ENCODE data around the gene EMCN. TPM values are rescaled to one million over a fixed set of nuclear protein-coding genes. Genes with fewer than 3 reads are reported as not detected.

Gene EMCN, protein sequence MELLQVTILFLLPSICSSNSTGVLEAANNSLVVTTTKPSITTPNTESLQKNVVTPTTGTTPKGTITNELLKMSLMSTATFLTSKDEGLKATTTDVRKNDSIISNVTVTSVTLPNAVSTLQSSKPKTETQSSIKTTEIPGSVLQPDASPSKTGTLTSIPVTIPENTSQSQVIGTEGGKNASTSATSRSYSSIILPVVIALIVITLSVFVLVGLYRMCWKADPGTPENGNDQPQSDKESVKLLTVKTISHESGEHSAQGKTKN
- total RNA-seq: not detected in 2 replicates

DNA sequence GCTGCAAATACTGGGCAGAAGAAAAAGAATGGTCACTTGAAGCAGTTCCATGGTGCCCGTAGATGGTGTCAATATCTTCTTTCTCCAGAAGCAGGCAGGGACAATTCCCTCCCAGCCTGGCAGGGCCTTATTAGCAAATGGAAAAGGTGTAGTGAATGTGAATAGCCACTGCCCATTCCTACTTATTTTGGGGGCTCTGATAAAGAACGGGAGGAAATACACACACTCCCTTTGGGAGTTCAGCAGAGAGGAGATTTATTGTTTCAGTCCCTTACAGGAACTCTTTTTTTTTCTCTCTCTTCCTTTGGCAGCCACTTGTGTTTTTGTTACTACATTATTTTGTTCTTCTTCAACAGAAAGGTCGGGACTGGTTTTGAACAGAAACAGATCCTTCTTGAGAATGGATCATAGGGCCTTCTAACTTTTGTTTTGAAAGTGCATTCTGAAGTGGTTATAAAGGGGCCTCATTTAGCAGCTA lies at the start of gene EMCN:
Gene EMCN, minus strand, starts transcription at position 159 of the 478 bp plus-strand sequence. Its CDS starts 108 bp downstream, at position 51.
- H3K36me3 ChIP-seq (ENCODE audit: insufficient read depth, low read length): no peaks in the 10 kb centered on the region
- no peak within 1 kb of the TSS for H2AFZ ChIP-seq (ENCODE audit: low read length)
- no peaks in the 10 kb centered on the region for H3K79me2 ChIP-seq (ENCODE audit: insufficient read depth, low read length)
- no peaks in the 10 kb centered on the region for H4K20me1 ChIP-seq (ENCODE audit: insufficient read depth, low read length)
- DNase-seq (ENCODE audit: insufficient read length, low spot score, missing footprints): no peak
- H3K9me3 ChIP-seq (ENCODE audit: low read depth, low read length): no peaks in the 10 kb centered on the region
- no peak within 1 kb of the TSS for H3K27ac ChIP-seq (ENCODE audit: low read depth, low read length)
- no peaks in the 10 kb centered on the region for H3K4me1 ChIP-seq (ENCODE audit: insufficient read depth, low read length)
- no peak within 1 kb of the TSS for H3K4me2 ChIP-seq (ENCODE audit: insufficient read depth, low read length)
- TF ChIP-seq, protein P1, sequence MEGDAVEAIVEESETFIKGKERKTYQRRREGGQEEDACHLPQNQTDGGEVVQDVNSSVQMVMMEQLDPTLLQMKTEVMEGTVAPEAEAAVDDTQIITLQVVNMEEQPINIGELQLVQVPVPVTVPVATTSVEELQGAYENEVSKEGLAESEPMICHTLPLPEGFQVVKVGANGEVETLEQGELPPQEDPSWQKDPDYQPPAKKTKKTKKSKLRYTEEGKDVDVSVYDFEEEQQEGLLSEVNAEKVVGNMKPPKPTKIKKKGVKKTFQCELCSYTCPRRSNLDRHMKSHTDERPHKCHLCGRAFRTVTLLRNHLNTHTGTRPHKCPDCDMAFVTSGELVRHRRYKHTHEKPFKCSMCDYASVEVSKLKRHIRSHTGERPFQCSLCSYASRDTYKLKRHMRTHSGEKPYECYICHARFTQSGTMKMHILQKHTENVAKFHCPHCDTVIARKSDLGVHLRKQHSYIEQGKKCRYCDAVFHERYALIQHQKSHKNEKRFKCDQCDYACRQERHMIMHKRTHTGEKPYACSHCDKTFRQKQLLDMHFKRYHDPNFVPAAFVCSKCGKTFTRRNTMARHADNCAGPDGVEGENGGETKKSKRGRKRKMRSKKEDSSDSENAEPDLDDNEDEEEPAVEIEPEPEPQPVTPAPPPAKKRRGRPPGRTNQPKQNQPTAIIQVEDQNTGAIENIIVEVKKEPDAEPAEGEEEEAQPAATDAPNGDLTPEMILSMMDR (IDR thresholded peaks at IDR 0.05; ENCODE audit: extremely low read depth, low read depth, low read length): no peak
- H3K4me3 ChIP-seq (ENCODE audit: insufficient read depth, low read length): no peak within 1 kb of the TSS
- no peaks in the 10 kb centered on the region for H3K27me3 ChIP-seq (ENCODE audit: insufficient read depth, low read length)

DNA sequence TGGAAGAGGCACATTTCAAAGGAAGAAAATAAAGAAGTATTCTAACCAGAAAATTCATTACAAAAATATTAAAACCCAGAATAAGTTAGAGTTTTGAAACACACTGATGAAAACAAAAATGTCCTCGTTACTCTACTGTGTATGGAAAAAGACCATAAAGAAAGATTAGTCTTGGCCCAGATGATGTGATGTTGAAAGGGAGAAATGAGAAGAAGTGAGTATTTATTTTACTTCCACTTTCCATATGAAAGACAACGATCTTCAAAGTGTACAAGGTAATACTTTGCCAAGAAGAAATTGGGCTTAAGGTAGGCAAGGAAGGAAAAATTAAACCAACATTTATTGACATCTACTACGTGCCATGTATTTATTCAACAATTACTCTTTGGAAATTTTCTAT lies 48.6 kb upstream of the EMCN start:
- Histone ChIP-seq H3K36me3 (ENCODE audit: insufficient read depth, low read length) (no peaks in the 10 kb centered on the region), H3K27me3 (ENCODE audit: insufficient read depth, low read length) (no peaks in the 10 kb centered on the region), H2AFZ (ENCODE audit: low read length) (no peak overlapping the region), H4K20me1 (ENCODE audit: insufficient read depth, low read length) (no peaks in the 10 kb centered on the region), H3K9me3 (ENCODE audit: low read depth, low read length) (no peaks in the 10 kb centered on the region), H3K4me2 (ENCODE audit: insufficient read depth, low read length) (no peak overlapping the region), H3K4me1 (ENCODE audit: insufficient read depth, low read length) (no peaks in the 10 kb centered on the region), H3K79me2 (ENCODE audit: insufficient read depth, low read length) (no peaks in the 10 kb centered on the region), H3K27ac (ENCODE audit: low read depth, low read length) (no peak overlapping the region), H3K4me3 (ENCODE audit: insufficient read depth, low read length) (no peak overlapping the region)
- TF ChIP-seq, protein P1 (IDR thresholded peaks at IDR 0.05; ENCODE audit: extremely low read depth, low read depth, low read length): no peak
- DNase-seq (ENCODE audit: insufficient read length, low spot score, missing footprints): no peak

DNA sequence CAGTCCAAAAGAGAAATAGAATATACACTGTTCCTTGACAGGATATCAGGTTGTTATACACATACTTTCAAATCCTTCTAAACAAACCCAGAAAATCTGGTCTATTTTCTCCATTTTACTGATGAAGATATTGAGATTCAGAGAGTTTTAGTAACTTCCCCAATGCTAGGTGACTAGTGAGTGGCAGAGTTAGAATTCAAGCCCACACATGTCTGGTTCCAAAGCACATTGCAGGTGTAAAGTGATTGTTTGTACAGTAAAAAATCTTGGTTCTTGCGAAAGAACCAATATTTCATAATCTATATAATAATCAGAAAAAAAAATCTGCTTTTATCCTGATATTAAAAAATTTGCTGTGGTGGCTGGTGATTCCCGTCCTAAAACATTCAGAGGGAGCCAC lies 39.5 kb upstream of the EMCN start:
- Histone ChIP-seq H3K4me2 (ENCODE audit: insufficient read depth, low read length) (no peak overlapping the region), H3K4me3 (ENCODE audit: insufficient read depth, low read length) (no peak overlapping the region), H3K79me2 (ENCODE audit: insufficient read depth, low read length) (no peaks in the 10 kb centered on the region), H3K27ac (ENCODE audit: low read depth, low read length) (no peak overlapping the region), H3K27me3 (ENCODE audit: insufficient read depth, low read length) (no peaks in the 10 kb centered on the region), H3K9me3 (ENCODE audit: low read depth, low read length) (no peaks in the 10 kb centered on the region), H3K4me1 (ENCODE audit: insufficient read depth, low read length) (no peaks in the 10 kb centered on the region), H4K20me1 (ENCODE audit: insufficient read depth, low read length) (no peaks in the 10 kb centered on the region), H2AFZ (ENCODE audit: low read length) (no peak overlapping the region), H3K36me3 (ENCODE audit: insufficient read depth, low read length) (no peaks in the 10 kb centered on the region)
- DNase-seq (ENCODE audit: insufficient read length, low spot score, missing footprints): no peak
- TF ChIP-seq, protein P1 (IDR thresholded peaks at IDR 0.05; ENCODE audit: extremely low read depth, low read depth, low read length): no peak

DNA sequence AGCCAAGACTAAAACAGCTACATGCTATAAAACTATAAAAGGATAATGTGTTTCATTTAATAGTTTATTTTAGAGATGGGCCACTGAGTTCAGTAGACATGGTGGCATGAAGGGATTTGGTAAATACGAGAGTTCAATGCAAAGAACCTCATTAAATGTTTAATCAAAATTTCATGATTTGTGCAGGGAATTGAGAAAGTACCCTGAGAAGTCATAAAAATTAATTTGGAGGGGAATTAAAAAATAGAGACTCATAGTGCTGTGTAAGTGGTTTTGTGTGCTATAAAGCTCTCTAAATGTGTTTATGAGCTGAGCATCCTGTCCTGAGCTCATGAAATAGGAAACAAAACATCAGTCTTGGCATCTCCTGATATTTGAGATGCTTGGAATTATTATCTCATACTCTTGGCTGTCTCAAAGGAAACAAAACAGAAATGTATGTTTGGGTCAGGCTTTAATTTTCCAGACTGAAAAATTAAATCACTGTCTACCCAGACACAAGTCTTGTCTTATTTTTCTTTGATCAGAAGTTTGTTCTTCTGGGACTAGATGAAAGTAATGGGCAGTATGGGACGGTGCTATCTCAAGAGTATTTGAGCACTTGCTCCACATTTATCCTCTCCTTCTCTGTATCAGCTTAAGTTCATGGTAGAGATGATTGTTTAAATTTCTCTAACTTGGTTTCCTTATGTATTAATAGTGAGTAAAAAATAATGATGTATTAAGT lies 38.0 kb upstream of the EMCN start:
- Histone ChIP-seq H3K36me3 (ENCODE audit: insufficient read depth, low read length) (no peaks in the 10 kb centered on the region), H3K4me1 (ENCODE audit: insufficient read depth, low read length) (no peaks in the 10 kb centered on the region), H2AFZ (ENCODE audit: low read length) (no peak overlapping the region), H4K20me1 (ENCODE audit: insufficient read depth, low read length) (no peaks in the 10 kb centered on the region), H3K27ac (ENCODE audit: low read depth, low read length) (no peak overlapping the region), H3K4me2 (ENCODE audit: insufficient read depth, low read length) (no peak overlapping the region), H3K9me3 (ENCODE audit: low read depth, low read length) (no peaks in the 10 kb centered on the region), H3K27me3 (ENCODE audit: insufficient read depth, low read length) (no peaks in the 10 kb centered on the region), H3K4me3 (ENCODE audit: insufficient read depth, low read length) (no peak overlapping the region), H3K79me2 (ENCODE audit: insufficient read depth, low read length) (no peaks in the 10 kb centered on the region)
- TF ChIP-seq, protein P1 (IDR thresholded peaks at IDR 0.05; ENCODE audit: extremely low read depth, low read depth, low read length): no peak
- no peak for DNase-seq (ENCODE audit: insufficient read length, low spot score, missing footprints)
